ENCODE data around the gene PARM1. TPM values are rescaled to one million over a fixed set of nuclear protein-coding genes. Genes with fewer than 3 reads are reported as not detected.

PARM1 gene
- total and polyA plus RNA-seq, 2 of the 4 experiments (the other 2 are of a cell fraction), result 0.07 to 0.18 TPM

- ChIA-PET CTCF (no interaction called here), POLR2A (ENCODE audit: unreplicated experiment) (no interaction called here)
- no peak overlapping the region for H3K9ac ChIP-seq (ENCODE audit: low read depth, low read length)
- no peak overlapping the region for H2BK20ac ChIP-seq (ENCODE audit: low read depth, low read length)
- no peaks in the 10 kb centered on the region for H3K79me1 ChIP-seq (ENCODE audit: low read depth in 1 of 2, low read length in 2 of 2)
- no peak overlapping the region for H3K4me2 ChIP-seq (ENCODE audit: low read depth, low read length)
- H3K36me3 ChIP-seq (ENCODE audit: control insufficient read depth, insufficient read depth, low read length), result no peaks in the 10 kb centered on the region
- H4K91ac ChIP-seq (ENCODE audit: insufficient read depth, low read depth, low read length), result no peak overlapping the region
- no peak overlapping the region for H3K56ac ChIP-seq (ENCODE audit: extremely low read depth, insufficient read depth, low read length)
- dilution Hi-C loops (cut with HindIII; ENCODE audit: low sequenced_read_pairs, unreplicated experiment) (no loop called here), in situ Hi-C loops (cut with MboI; ENCODE audit: low sequenced_read_pairs) (no loop called here), intact Hi-C loops (cut with micrococcal nuclease) (no loop called here)
- no peak overlapping the region for H3K27ac ChIP-seq (ENCODE audit: insufficient read depth, low read length)
- no peak overlapping the region for H3K4ac ChIP-seq (ENCODE audit: low read depth, low read length)
- no peak overlapping the region for H2BK5ac ChIP-seq (ENCODE audit: low read depth, low read length, poor library complexity, severe bottlenecking)
- no peaks in the 10 kb centered on the region for H4K20me1 ChIP-seq (ENCODE audit: insufficient read depth, low read length)
- H3K9me3 ChIP-seq (ENCODE audit: control insufficient read depth, insufficient read depth, low read length), result no peaks in the 10 kb centered on the region
- no peak overlapping the region for H4K5ac ChIP-seq (ENCODE audit: low read depth, low read length)
- H3K9me1 ChIP-seq (ENCODE audit: insufficient read depth, low read length), result no peaks in the 10 kb centered on the region
- no peak overlapping the region for H2AK5ac ChIP-seq (ENCODE audit: low read depth, low read length)
- no peak overlapping the region for H3K23ac ChIP-seq (ENCODE audit: low read depth, low read length)
- DNase-seq (no peak), ATAC-seq (ENCODE audit: low read depth) (no peak)
- H3K27me3 ChIP-seq (ENCODE audit: control insufficient read depth, insufficient read depth, low read length), result no peaks in the 10 kb centered on the region
- no peak overlapping the region for H3K4me3 ChIP-seq (ENCODE audit: insufficient read depth, low read depth, low read length)
- no peak overlapping the region for H2AK9ac ChIP-seq (replicated peaks; ENCODE audit: low read depth, low read length, poor library complexity)
- H3K14ac ChIP-seq (replicated peaks; ENCODE audit: low read depth, low read length), result no peak overlapping the region
- H3K4me1 ChIP-seq (ENCODE audit: control insufficient read depth, insufficient read depth, low read length), result no peaks in the 10 kb centered on the region
- H4K8ac ChIP-seq (ENCODE audit: low read depth in 2 of 2, low read length in 2 of 2), result no peak overlapping the region
- no peak overlapping the region for H2BK120ac ChIP-seq (ENCODE audit: low read depth, low read length)
- no peak overlapping the region for H2BK15ac ChIP-seq (ENCODE audit: low read depth, low read length)
- no peak overlapping the region for H2AFZ ChIP-seq (replicated peaks; ENCODE audit: low read length, poor library complexity)
- TF ChIP-seq CTCF (conservative IDR thresholded peaks at IDR 0.05; ENCODE audit: low read depth, low read length) (no peak), SMC3 (IDR thresholded peaks at IDR 0.05; ENCODE audit: low read depth, low read length) (no peak), MXI1 (IDR thresholded peaks at IDR 0.05; ENCODE audit: borderline replicate concordance, low read depth, low read length) (no peak), FOS (IDR thresholded peaks at IDR 0.05; ENCODE audit: low read depth, low read length) (no peak), CEBPB (IDR thresholded peaks at IDR 0.05; ENCODE audit: low read depth, low read length) (no peak), RCOR1 (IDR thresholded peaks at IDR 0.05; ENCODE audit: insufficient replicate concordance, low read length) (no peak)
- no CpG with 5 or more reads among the region's 1 CpG for WGBS, 2 experiments (ENCODE audit: extremely low coverage in 2 of 2, insufficient read length in 1 of 2)
- no TSS peak for BruUV-seq (replicated peaks)
- no peak overlapping the region for H3K18ac ChIP-seq (ENCODE audit: low read depth, low read length)
Measured at GRCh38 chr4:74996996-74997395, 64.1 kb downstream of the PARM1 start.
